HepG2 (cell line): ENCODE data around the gene NIPAL4. TPM values are rescaled to one million over a fixed set of nuclear protein-coding genes. Genes with fewer than 3 reads are reported as not detected.

Source experiments
- AKAP8 ChIP-seq: sonication (generic); formaldehyde crosslinking; IDR thresholded peaks from 2 replicates; pipeline ENCODE4 v1.5.1; 2020; ENCODE audit warnings: mild to moderate bottlenecking, missing genetic modification reagents
- BCL6 ChIP-seq: IDR thresholded peaks from 2 replicates; pipeline ENCODE4 v1.6.1; 2016; ENCODE audit warnings: missing genetic modification reagents, missing compliant biosample characterization
- CREB1 ChIP-seq, 2 experiments: fragments of 450-650 bp in 1 of 2; IDR thresholded peaks; 2 replicates each; pipeline ENCODE4 v1.6.1; 2016 to 2017; ENCODE audit warnings: control low read depth in 1 of 2, mild to moderate bottlenecking in 1 of 2, missing compliant biosample characterization in 1 of 2, missing genetic modification characterization in 1 of 2
- CREM ChIP-seq, 2 experiments: sonication (generic) in 1 of 2; formaldehyde crosslinking in 1 of 2; IDR thresholded peaks; 2 replicates each; pipeline versions ENCODE4 v1.4.0 to v1.6.1; 2016 to 2020; ENCODE audit warnings: antibody characterized with exemption in 1 of 2, mild to moderate bottlenecking in 1 of 2, missing genetic modification reagents in 1 of 2
- ELF1 ChIP-seq: sonication (generic); formaldehyde crosslinking; IDR thresholded peaks from 2 replicates; pipeline ENCODE4 v1.4.0; 2020; ENCODE audit warnings: missing genetic modification reagents
- EP300 ChIP-seq, 3 experiments: sonication (generic) in 1 of 3; formaldehyde crosslinking in 1 of 3; IDR thresholded peaks; 2 replicates each; pipeline versions ENCODE4 v1.5.1 to v1.6.1; 2011 to 2020; ENCODE audit warnings: low read depth in 2 of 3, low read length in 2 of 3, borderline replicate concordance in 1 of 3, improper control_type of control experiment in 1 of 3, mild to moderate bottlenecking in 1 of 3, missing genetic modification reagents in 1 of 3, moderate library complexity in 1 of 3
- ERF ChIP-seq: IDR thresholded peaks from 2 replicates; pipeline ENCODE4 v1.6.1; 2018; ENCODE audit warnings: missing biosample characterization, missing genetic modification reagents
- FOXA3 ChIP-seq: IDR thresholded peaks from 2 replicates; pipeline ENCODE4 v1.6.1; 2016; ENCODE audit warnings: missing genetic modification reagents, missing compliant biosample characterization
- GATAD2A ChIP-seq: IDR thresholded peaks from 2 replicates; pipeline ENCODE4 v1.6.1; 2016
- HDAC2 ChIP-seq: sonication (generic); formaldehyde crosslinking; IDR thresholded peaks from 2 replicates; pipeline ENCODE4 v1.4.0; 2020; ENCODE audit warnings: missing genetic modification reagents
- NCOA2 ChIP-seq: sonication (generic); formaldehyde crosslinking; IDR thresholded peaks from 2 replicates; pipeline ENCODE4 v1.8.0; 2022; ENCODE audit warnings: inconsistent platforms
- NCOR1 ChIP-seq: fragments of 200-600 bp; sonication (generic); IDR thresholded peaks from 2 replicates; pipeline ENCODE4 v1.7.0; 2017; ENCODE audit warnings: antibody characterized with exemption, low read length, borderline replicate concordance
- NFE2L2 ChIP-seq: fragments of 150-350 bp; IDR thresholded peaks from 2 replicates; pipeline ENCODE4 v1.6.1; 2014; ENCODE audit warnings: low read length
- NR2F1 ChIP-seq, 2 experiments: fragments of 450-650 bp in 1 of 2; formaldehyde crosslinking in 1 of 2; IDR thresholded peaks; 2 replicates each; pipeline versions ENCODE4 v1.5.0 to v1.6.1; 2016 to 2020; ENCODE audit warnings: mild to moderate bottlenecking in 1 of 2, missing compliant biosample characterization in 1 of 2, missing genetic modification reagents in 1 of 2, moderate library complexity in 1 of 2
- RARA ChIP-seq: IDR thresholded peaks from 2 replicates; pipeline ENCODE4 v1.6.1; 2016; ENCODE audit warnings: missing genetic modification reagents, missing compliant biosample characterization
- RXRA ChIP-seq: sonication (generic); formaldehyde crosslinking; IDR thresholded peaks from 2 replicates; pipeline ENCODE4 v1.5.1; 2020; ENCODE audit warnings: missing genetic modification reagents
- SAP130 ChIP-seq: IDR thresholded peaks from 2 replicates; pipeline ENCODE4 v1.6.1; 2016; ENCODE audit warnings: low read depth
- SKI ChIP-seq: fragments of 450-650 bp; IDR thresholded peaks from one replicate; pipeline ENCODE4 v1.6.1; 2018; ENCODE audit warnings: mild to moderate bottlenecking; ENCODE audit not compliant: partially characterized antibody
- SOX13 ChIP-seq, 3 experiments: fragments of 450-650 bp in 1 of 3; sonication (generic) in 1 of 3; formaldehyde crosslinking in 1 of 3; IDR thresholded peaks in 2 of 3; conservative IDR thresholded peaks in 1 of 3; 2 replicates each; pipeline versions ENCODE4 v1.5.0 to v1.6.1; 2016 to 2020; ENCODE audit warnings: antibody characterized with exemption in 1 of 3, mild to moderate bottlenecking in 1 of 3, missing compliant biosample characterization in 1 of 3, missing genetic modification reagents in 1 of 3, moderate library complexity in 1 of 3
- TP53 ChIP-seq: sonication (generic); formaldehyde crosslinking; conservative IDR thresholded peaks from 2 replicates; pipeline ENCODE4 v1.4.0; 2020; ENCODE audit warnings: missing genetic modification reagents
- YY1 ChIP-seq: IDR thresholded peaks from 2 replicates; pipeline ENCODE4 v1.6.1; 2011; ENCODE audit warnings: low read length, low read depth, moderate library complexity, mild to moderate bottlenecking; ENCODE audit not compliant: insufficient read depth, insufficient replicate concordance
- ZBTB34 ChIP-seq: sonication (generic); formaldehyde crosslinking; IDR thresholded peaks from 2 replicates; pipeline ENCODE4 v1.8.0; 2022; ENCODE audit warnings: mild to moderate bottlenecking, missing genetic modification reagents
- ZNF317 ChIP-seq: sonication (generic); formaldehyde crosslinking; IDR thresholded peaks from 2 replicates; pipeline ENCODE4 v1.5.0; 2020; ENCODE audit warnings: mild to moderate bottlenecking, missing genetic modification reagents
- ZNF549 ChIP-seq: sonication (generic); formaldehyde crosslinking; IDR thresholded peaks from 2 replicates; pipeline ENCODE4 v1.5.0; 2020; ENCODE audit warnings: missing genetic modification reagents
- ZNF572 ChIP-seq: sonication (generic); formaldehyde crosslinking; IDR thresholded peaks from 2 replicates; pipeline ENCODE4 v1.5.1; 2020; ENCODE audit warnings: mild to moderate bottlenecking, missing genetic modification reagents
- ZNF75D ChIP-seq: sonication (generic); formaldehyde crosslinking; IDR thresholded peaks from 2 replicates; pipeline ENCODE4 v1.8.1; 2023; ENCODE audit warnings: missing genetic modification reagents, mild to moderate bottlenecking, borderline replicate concordance
- polyA plus RNA-seq, 8 experiments: library from polyadenylated mRNA; depleted of rRNA in 3 of 8; stranded (reverse) in 7 of 8; unstranded in 1 of 8; fragments of >200 nt; fragmentation: Illumina TruSeq in 4 of 8; extraction: Trizol in 4 of 8; gene quantifications; 2 replicates each; pipeline versions ENCODE4 v1.2.1 to v1.2.3, GENCODE V29; 2011 to 2016; ENCODE audit warnings: low read depth in 4 of 8, missing spikeins in 1 of 8, mixed read lengths in 1 of 8; ENCODE audit not compliant: insufficient read depth in 1 of 8
- total RNA-seq, 5 experiments: library from RNA; depleted of rRNA; stranded (reverse); fragments of >200 nt; fragmentation: Illumina TruSeq; extraction: Trizol; gene quantifications; 2 replicates each; pipeline ENCODE4 v1.2.3, GENCODE V29; 2016; ENCODE audit warnings: low read depth in 1 of 5
- TF ChIP-seq, protein P1 (sequence below): IDR thresholded peaks from 2 replicates; pipeline ENCODE4 v1.6.1; 2016; ENCODE audit warnings: low read depth

Gene NIPAL4
- total and polyA plus RNA-seq, 2 of the 13 experiments (the other 11 are each of a cell fraction or from before 2014, with no cell fraction given) = not detected

DNA sequence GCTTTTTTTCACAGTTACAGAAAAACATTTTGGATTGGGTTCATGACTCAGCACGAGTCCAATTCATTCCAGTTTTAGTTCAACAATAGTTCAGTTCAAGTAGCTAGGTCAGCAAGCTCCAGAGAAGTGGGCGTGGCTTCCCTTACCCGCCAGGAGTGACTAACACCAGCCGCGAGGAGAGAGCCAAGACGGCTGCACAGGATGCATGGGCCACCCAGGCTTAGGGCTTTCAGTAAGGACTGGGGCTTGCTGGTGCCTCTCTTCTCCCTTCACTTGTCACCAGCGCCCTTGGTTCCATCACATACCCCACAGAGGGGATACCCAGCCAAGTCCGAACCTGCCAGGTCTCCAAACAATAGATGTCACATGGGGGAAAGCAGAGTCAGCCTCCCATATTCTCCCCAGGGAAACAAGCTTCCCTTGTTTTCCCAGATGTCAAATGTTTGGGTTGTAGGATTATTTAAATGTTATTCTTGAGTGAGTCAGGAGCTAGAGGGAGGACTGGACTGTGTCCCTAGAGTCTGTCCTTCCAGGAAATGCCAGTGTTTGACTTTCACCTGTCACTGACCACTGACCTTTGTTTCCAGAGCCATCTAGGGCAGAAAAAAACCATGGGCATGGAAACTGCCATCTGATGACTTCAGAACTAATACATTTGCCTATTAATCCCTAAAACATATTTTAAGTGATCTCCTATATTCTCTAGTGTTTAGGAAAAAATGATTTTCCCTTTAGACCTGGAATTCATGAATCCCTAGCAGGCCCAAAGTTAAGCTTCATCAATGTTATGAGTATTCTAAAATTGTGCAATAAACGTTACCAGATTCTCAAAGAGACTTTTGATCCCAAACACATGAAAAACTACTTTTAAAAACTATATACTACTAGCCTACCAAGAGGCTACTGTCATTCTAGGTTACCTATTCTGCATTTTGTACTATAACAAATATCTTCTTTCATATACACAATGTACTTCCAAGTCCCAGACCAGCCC lies 51.9 kb downstream of the NIPAL4 start (continued):
- TF ChIP-seq SAP130 (CRISPR knock-in tag) = peak; percentile 49
- TF ChIP-seq NCOR1 = peak; percentile 57; the same call in 1 of the 2 replicates
- peak; percentile 42; the same call in 1 of the 2 replicates for TF ChIP-seq GATAD2A
- no peak for TF ChIP-seq ZNF75D (CRISPR knock-in tag)
- peak; percentile 98 for TF ChIP-seq BCL6 (CRISPR knock-in tag)
- TF ChIP-seq NFE2L2 = peak; percentile 63; the same call in 1 of the 2 replicates
- peak; percentile 24; the same call in 1 of the 2 replicates for TF ChIP-seq CREM (IDR thresholded peaks at IDR 0.05)
- TF ChIP-seq CREM (CRISPR knock-in tag; IDR thresholded peaks at IDR 0.05) = no peak
- TF ChIP-seq ZBTB34 (CRISPR knock-in tag) = no peak
- no peak for TF ChIP-seq YY1
- TF ChIP-seq SOX13 (IDR thresholded peaks at IDR 0.05) = no peak
- peak in 1 of 2 experiments; percentile 76; a peak in 2 of 4 replicates for TF ChIP-seq SOX13 (CRISPR knock-in tag; conservative IDR thresholded peaks at IDR 0.05 in 1 of 2, IDR thresholded peaks at IDR 0.05 in 1 of 2)
- peak; percentile 41 for TF ChIP-seq NCOA2
- no peak for TF ChIP-seq CREB1 (IDR thresholded peaks at IDR 0.05)
- 0 out of 2 replicates have a peak, but pooled peaks have one; percentile 19 for TF ChIP-seq CREB1 (CRISPR knock-in tag; IDR thresholded peaks at IDR 0.05)
- TF ChIP-seq RARA (CRISPR knock-in tag) = peak; percentile 89
- TF ChIP-seq ZNF572 (CRISPR knock-in tag) = no peak
- TF ChIP-seq, protein P1, sequence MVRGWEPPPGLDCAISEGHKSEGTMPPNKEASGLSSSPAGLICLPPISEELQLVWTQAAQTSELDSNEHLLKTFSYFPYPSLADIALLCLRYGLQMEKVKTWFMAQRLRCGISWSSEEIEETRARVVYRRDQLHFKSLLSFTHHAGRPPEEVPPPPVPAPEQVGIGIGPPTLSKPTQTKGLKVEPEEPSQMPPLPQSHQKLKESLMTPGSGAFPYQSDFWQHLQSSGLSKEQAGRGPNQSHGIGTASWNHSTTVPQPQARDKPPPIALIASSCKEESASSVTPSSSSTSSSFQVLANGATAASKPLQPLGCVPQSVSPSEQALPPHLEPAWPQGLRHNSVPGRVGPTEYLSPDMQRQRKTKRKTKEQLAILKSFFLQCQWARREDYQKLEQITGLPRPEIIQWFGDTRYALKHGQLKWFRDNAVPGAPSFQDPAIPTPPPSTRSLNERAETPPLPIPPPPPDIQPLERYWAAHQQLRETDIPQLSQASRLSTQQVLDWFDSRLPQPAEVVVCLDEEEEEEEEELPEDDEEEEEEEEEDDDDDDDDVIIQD (CRISPR knock-in tag) = peak; percentile 12; the same call in 1 of the 2 replicates
- TF ChIP-seq SKI = peak; percentile 55
- TF ChIP-seq EP300 (IDR thresholded peaks at IDR 0.05; ENCODE audit: low read depth in 2 of 2, low read length in 2 of 2) = peak in 1 of 2 experiments; percentile 33; a peak in 1 of 4 replicates
- TF ChIP-seq EP300 (CRISPR knock-in tag; IDR thresholded peaks at IDR 0.05; ENCODE audit: borderline replicate concordance) = no peak
- TF ChIP-seq FOXA3 (CRISPR knock-in tag) = peak; percentile 45
- no peak for TF ChIP-seq HDAC2
- 0 out of 2 replicates have a peak, but pooled peaks have one; percentile 25 for TF ChIP-seq ELF1 (CRISPR knock-in tag)
- no peak for TF ChIP-seq ZNF549 (CRISPR knock-in tag)
- TF ChIP-seq AKAP8 (CRISPR knock-in tag) = no peak
- peak; percentile 45; the same call in 1 of the 2 replicates for TF ChIP-seq RXRA
- no peak for TF ChIP-seq TP53
- 0 out of 2 replicates have a peak, but pooled peaks have one; percentile 44 for TF ChIP-seq ERF
- TF ChIP-seq ZNF317 (CRISPR knock-in tag) = 0 out of 2 replicates have a peak, but pooled peaks have one; percentile 42
- TF ChIP-seq NR2F1 (CRISPR knock-in tag; IDR thresholded peaks at IDR 0.05) = peak; percentile 45 to 52; a peak in 2 of 4 replicates
